HAP-1 (cell line): ENCODE results near the gene LAMB4.
A peak's percentile ranks its signal among the peaks of the same experiment; 100 is the strongest.

ENCODE experiments used
- DNase-seq, 2 experiments: peaks; one replicate each; pipeline ENCODE4 v3.0.0-alpha.2; 2016 to 2020; ENCODE audit warnings: low spot score in 2 of 2
- H3K27me3 ChIP-seq: fragments of 250-450 bp; sonication (Bioruptor Pico); 2 replicates; pipeline ENCODE4 v1.5.1; 2020; ENCODE audit warnings: low read depth, mild to moderate bottlenecking, moderate library complexity
- H3K36me3 ChIP-seq: fragments of 250-450 bp; sonication (Bioruptor Pico); replicated peaks from 2 replicates; pipeline ENCODE4 v1.5.1; 2020; ENCODE audit warnings: mild to moderate bottlenecking
- H3K4me1 ChIP-seq: fragments of 250-450 bp; sonication (Bioruptor Pico); 2 replicates; pipeline ENCODE4 v1.5.1; 2020; ENCODE audit warnings: mild to moderate bottlenecking
- H3K4me3 ChIP-seq: fragments of 250-450 bp; sonication (Bioruptor Pico); 2 replicates; pipeline ENCODE4 v1.5.1; 2020; ENCODE audit warnings: mild to moderate bottlenecking, moderate library complexity
- H3K9me3 ChIP-seq: fragments of 250-450 bp; sonication (Bioruptor Pico); 2 replicates; pipeline ENCODE4 v1.5.1; 2020; ENCODE audit warnings: mild to moderate bottlenecking, moderate library complexity
- in situ Hi-C: fragments of 300-500 bp; cut with MboI; formaldehyde crosslinking; loops from 3 replicates; pipeline ENCODE4 v1.14.3; 2020; ENCODE audit warnings: low sequenced_read_pairs, inconsistent platforms, mixed read lengths

Gene LAMB4

DNA sequence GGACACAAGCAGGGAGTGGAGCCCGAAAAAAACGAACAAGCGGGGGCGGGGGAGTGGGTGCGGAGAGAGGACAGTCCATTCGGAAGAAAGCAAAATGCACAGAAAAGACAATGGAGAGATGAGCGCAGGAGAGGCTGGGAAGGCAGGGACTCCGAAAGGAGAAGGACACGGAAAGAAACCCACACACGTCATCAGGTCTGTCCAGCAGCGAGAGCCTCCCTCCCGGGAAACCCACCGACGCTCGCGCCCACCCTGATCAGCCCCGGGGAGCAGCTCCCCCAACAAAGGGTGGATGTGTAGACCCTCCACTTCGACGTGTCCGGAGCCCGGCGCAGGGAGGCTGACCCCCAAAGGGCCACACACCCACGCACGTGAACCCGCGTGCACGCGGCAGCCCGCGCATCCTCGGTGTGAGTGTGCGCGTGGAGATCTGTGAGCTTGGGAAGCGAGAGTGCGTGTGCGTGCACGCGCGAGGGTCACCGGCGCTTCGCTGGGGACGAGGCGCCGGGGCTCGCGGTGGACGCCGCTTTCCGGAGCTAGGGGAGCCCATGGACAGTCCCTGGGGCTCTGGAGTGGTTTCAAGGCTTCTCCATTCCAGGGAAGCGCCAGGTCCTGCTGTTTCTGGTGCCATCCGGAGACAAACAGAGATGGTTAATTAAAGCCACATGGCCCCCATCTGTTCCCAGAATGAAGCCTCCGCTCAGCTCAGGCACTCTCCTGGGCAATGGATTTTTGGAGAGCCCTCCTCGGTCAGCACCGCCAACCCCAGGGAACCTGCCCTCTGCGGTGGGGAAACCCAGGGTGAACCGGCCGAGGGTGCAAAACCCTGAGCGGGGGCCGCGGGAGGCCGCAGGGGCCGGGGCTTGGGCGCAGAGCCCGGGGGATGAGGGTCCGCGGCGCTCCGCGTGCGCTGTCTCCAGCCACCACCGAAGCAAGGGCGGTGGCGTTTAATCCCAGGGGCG, 128.1 kb downstream of the LAMB4 start:
- Histone ChIP-seq H3K4me1 (peaks cover 14% of the 10 kb centered on the region), H3K27me3 (peaks cover 9% of the 10 kb centered on the region), H3K9me3 (no peaks in the 10 kb centered on the region; the same call in 1 of the 2 replicates), H3K36me3 (peaks cover 16% of the 10 kb centered on the region), H3K4me3 (peak overlapping the region; percentile 63)
- peak in 1 of 2 experiments; percentile 19 for DNase-seq
- in situ Hi-C loops = no loop called here

DNA sequence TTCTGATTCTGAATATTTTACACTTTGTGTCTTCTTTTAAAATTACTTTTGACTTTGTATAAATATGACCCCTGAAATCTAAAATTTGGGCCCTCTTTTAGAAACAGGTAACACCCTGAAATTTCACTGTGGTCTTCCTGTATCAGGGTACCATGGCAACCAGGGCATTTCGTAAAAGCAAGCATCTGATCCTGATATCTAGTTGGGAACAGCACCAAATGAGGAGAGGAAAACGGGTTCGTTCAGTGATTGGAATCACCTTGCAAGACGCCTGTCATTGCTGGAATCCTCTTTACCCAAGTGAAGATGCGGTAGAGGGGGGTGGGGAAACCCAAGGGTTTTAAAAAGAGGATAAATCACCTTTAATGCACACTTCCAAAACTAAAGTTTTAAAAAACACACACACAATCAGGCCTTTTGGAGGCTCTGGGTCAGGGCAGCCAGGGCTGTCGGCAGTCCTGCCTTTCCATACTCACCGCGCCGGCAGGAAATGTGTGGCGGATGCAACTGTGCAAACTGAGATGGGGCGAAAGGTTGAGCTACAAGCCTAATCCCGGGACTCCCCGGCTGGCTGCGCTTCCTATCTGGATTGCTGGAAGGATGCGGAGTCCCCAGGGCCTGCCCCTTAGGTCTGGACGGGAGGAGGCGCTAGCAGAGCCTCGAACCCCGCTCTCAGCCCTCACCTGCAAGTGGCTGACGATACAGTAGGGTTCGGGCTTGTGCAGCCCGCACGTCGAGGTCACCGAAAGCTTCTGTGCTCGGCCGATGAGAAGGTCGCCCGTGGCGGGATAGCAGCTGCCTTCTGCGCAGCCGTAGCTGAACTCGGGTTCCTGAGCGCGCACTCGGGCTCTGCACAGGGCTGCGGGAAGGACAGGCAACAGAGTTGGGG, 129.0 kb downstream of the LAMB4 start:
- peaks cover 22% of the 10 kb centered on the region for H3K4me1 ChIP-seq
- peak overlapping the region; percentile 63 for H3K4me3 ChIP-seq
- H3K36me3 ChIP-seq = peaks cover 22% of the 10 kb centered on the region
- peaks cover 9% of the 10 kb centered on the region for H3K27me3 ChIP-seq
- no peaks in the 10 kb centered on the region; the same call in 1 of the 2 replicates for H3K9me3 ChIP-seq
- in situ Hi-C loops = no loop called here
- peak in 1 of 2 experiments; percentile 59 for DNase-seq

DNA sequence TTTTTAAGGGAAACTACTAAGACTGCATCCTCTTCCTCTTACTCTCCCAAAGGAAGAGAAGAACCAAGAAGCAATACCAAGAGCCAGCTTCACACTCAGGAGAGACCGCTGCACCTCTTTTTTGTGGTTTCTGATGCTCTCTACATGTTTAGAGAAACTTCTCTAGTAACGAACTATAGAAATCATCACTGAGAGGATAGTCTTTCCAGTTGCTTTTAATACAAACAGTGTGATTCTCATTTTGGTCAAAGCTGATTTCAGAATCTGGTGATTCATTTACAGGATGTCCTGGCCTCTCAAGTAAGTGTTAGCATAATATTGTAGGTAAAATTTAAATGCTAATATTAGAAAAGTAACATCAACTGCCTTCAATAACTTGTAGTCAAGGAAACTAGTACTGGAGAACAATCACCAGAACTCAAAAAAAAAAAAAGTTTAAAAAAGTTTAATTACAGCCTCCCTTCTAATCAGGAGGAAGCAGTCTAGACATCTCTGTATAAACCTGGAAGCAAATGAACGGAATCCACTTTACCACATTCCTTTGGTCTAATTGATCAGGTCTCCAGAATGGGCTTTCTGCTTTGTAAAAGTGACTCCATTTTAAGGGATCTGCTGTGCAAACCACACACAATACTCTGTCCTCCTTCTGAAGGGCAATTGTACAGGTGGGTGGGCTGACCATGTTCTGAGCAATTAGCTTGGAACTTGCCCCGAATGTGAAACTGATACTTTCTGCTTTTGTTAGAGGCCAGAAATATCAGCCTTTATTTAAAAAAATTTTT, 130.2 kb downstream of the LAMB4 start:
- H3K36me3 ChIP-seq = peaks cover 22% of the 10 kb centered on the region
- in situ Hi-C loops = no loop called here
- DNase-seq = no peak
- H3K4me1 ChIP-seq = peaks cover 34% of the 10 kb centered on the region
- H3K4me3 ChIP-seq = no peak overlapping the region
- peaks cover 5% of the 10 kb centered on the region for H3K27me3 ChIP-seq
- no peaks in the 10 kb centered on the region for H3K9me3 ChIP-seq

DNA sequence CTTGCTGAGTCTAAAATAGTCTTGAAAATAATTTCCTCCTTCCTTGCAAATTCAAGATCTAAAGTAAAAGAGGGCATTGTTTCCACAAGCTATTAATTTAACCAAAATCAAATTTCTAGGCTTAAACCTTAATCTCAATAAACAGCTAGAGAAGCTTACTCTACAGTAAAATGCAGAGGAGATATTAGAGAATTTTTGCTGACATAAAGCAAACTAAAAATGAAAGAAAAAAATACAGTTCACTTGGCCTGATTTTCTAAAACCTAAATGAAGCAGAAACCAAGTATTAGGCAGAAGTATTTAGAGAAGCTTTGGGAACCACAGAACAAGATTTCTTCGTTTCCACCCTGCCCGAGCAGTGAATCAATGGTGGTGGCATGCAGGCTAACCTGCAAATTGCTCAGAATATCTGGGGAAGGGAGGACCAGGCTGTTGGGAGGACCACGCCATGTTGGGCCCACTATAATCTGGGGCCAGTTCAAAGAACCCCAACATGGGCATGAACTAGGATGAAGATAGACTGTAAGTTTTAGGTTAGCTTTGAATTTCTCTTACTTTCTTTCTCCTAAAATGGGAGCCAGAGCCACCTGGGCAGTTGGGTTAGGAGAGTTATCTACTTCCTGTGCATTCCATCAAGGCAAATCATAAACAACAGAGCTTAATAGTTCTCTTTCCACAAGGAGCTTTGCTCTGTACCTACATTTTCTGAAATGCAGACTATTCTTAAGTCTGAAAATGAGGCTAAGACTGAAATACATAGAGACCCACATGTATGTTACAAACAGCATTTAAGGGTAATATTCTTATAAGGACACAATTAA, 131.3 kb downstream of the LAMB4 start:
- Histone ChIP-seq H3K27me3 (peaks cover 5% of the 10 kb centered on the region), H3K4me1 (peaks cover 39% of the 10 kb centered on the region), H3K36me3 (peaks cover 27% of the 10 kb centered on the region), H3K9me3 (no peaks in the 10 kb centered on the region), H3K4me3 (no peak overlapping the region)
- in situ Hi-C loops = no loop called here
- no peak for DNase-seq

- no peak for DNase-seq
- Histone ChIP-seq H3K4me1 (peaks cover 40% of the 10 kb centered on the region), H3K9me3 (no peaks in the 10 kb centered on the region), H3K36me3 (peaks cover 34% of the 10 kb centered on the region), H3K4me3 (no peak overlapping the region), H3K27me3 (peaks cover under 1% of the 10 kb centered on the region)
- in situ Hi-C loops = no loop called here
Observed at GRCh38 chr7:107998150-107998549, 132.0 kb downstream of the LAMB4 start.

- peaks cover 36% of the 10 kb centered on the region for H3K4me1 ChIP-seq
- no peaks in the 10 kb centered on the region for H3K27me3 ChIP-seq
- no peak for DNase-seq
- H3K9me3 ChIP-seq = no peaks in the 10 kb centered on the region
- in situ Hi-C loops = no loop called here
- peaks cover 41% of the 10 kb centered on the region for H3K36me3 ChIP-seq
- H3K4me3 ChIP-seq = no peak overlapping the region
Observed at GRCh38 chr7:107996072-107996882, 133.9 kb downstream of the LAMB4 start.

DNA sequence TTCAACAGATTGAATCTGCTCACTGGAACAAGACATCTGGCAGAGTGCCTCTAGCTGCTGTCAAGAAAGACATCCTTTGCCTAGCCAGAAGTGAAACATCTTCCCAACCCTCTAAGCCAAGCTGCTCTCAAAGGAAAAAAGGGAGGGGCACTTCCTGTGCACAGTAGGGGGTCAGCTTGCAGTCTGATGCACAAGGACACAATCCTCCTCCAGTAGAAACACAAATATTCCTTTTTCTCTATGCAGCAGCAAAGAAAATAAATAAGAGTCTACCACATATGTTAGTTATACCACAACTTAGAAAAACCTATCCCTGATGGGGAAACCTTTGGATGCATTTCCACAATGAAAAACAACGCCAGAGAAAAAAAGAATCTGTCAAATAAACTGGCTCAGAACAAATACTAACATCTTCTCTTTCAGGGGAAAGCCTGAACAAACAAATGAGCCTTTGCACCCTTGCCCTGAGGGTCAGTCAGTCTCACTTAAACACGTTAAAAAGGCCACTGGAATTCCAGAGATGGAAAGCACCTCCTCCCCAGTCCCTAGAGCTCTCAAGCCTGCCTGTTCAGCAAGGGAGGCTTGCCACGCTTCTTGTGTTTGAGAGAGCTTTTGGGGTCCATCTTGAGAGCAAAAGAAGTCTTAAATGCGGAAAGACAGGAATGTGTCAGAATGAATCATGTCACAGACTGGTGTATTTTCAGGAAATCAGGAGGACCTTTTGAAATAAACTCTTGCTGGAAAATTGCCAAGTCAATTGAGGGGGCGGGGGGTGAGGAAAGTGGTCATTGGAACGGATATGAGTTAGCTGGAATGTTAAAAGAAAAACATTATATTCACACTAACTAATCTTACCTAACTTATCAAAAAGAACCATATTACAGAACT, 134.7 kb downstream of the LAMB4 start:
- DNase-seq = peak; percentile 73 to 78
- no peaks in the 10 kb centered on the region for H3K9me3 ChIP-seq
- H3K27me3 ChIP-seq = no peaks in the 10 kb centered on the region
- in situ Hi-C loops = no loop called here
- H3K36me3 ChIP-seq = peaks cover 41% of the 10 kb centered on the region
- H3K4me1 ChIP-seq = peaks cover 36% of the 10 kb centered on the region
- no peak overlapping the region for H3K4me3 ChIP-seq

- Histone ChIP-seq H3K36me3 (peaks cover 36% of the 10 kb centered on the region), H3K27me3 (no peaks in the 10 kb centered on the region), H3K4me1 (peaks cover 30% of the 10 kb centered on the region), H3K4me3 (no peak overlapping the region), H3K9me3 (no peaks in the 10 kb centered on the region)
- in situ Hi-C loops = no loop called here
- peak in 1 of 2 experiments; percentile 81 for DNase-seq
Observed at GRCh38 chr7:107994421-107995030, 135.6 kb downstream of the LAMB4 start.

GRCh38 chr7:107993891-107994291, 136.3 kb downstream of the LAMB4 start:
- H3K36me3 ChIP-seq = peaks cover 36% of the 10 kb centered on the region
- no peaks in the 10 kb centered on the region for H3K9me3 ChIP-seq
- no peaks in the 10 kb centered on the region for H3K27me3 ChIP-seq
- no peak overlapping the region for H3K4me3 ChIP-seq
- in situ Hi-C loops = no loop called here
- DNase-seq = no peak
- peaks cover 30% of the 10 kb centered on the region for H3K4me1 ChIP-seq

- no peak overlapping the region for H3K4me3 ChIP-seq
- in situ Hi-C loops = no loop called here
- no peak for DNase-seq
- H3K4me1 ChIP-seq = peaks cover 8% of the 10 kb centered on the region
- H3K36me3 ChIP-seq = peaks cover 47% of the 10 kb centered on the region
- H3K27me3 ChIP-seq = no peaks in the 10 kb centered on the region
- no peaks in the 10 kb centered on the region for H3K9me3 ChIP-seq
Observed at GRCh38 chr7:107989618-107990373, 140.4 kb downstream of the LAMB4 start.
